COLO668 (cell line): Measurements from ENCODE around the gene PIK3C2A.

Source experiments
- DNase-seq: peaks from one replicate; lab custom pipeline; 2025; ENCODE audit not compliant: unreplicated experiment; lab: John Stamatoyannopoulos, UW

PIK3C2A gene

GRCh38 chr11:17211286-17211685 lies 3.5 kb upstream of the PIK3C2A start:
- no peak for DNase-seq

GRCh38 chr11:17209939-17210245 lies 2.1 kb upstream of the PIK3C2A start:
- DNase-seq: no peak

DNA sequence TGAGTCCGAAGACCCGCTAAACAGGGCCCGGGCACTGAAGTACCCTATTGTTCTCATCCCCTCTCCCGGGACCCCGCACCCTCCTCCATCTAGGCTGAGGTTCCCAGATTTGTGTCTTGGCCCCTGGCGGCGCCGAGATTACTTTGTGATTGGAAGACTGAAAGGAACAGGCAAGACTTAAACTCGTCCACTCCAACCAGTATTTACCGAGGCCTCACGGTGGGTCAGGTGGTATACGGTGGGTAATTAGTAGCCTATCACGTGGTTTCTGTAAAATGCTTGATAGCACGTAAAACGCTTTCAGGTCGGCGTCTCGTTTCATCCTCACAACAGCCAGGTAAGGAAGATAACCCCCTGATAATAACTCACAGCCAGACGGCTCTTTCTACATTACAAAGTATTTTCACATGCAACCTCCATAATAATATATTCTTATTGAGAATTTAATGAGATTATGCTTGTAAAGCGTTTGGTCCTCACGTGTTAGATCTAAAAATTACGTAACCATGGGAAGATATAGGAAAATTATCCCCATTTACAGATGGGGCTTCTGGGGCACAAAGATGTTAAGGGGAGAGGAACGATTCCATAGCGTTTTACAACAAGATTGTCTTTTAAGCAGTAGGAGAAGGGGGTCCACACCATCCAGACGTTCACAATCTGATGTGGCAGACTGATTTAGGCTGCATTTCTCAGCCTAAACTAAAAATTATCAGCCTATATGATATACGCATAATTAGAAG lies 642 bp upstream of the PIK3C2A start:
- peak; percentile 69 for DNase-seq

DNA sequence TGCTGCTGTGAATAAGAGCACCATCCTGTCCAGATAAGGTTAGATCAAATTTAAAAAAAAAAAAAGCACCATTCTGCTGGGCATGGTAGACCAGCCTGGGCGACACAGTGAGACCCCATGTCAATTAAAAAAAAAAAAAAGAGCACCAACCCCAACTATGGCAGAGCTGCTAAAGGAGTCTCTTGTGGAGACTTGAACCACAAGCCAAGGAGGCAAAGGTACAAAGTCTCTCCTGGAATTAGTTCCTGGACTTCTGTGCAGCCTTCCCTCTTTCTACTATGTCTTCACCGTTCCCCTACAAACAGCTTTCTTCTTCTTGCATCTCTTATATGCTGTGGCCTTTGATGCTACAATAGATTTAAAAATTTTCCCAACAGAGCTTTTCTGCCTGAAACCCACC lies 1.3 kb downstream of the PIK3C2A start:
- no peak for DNase-seq

DNA sequence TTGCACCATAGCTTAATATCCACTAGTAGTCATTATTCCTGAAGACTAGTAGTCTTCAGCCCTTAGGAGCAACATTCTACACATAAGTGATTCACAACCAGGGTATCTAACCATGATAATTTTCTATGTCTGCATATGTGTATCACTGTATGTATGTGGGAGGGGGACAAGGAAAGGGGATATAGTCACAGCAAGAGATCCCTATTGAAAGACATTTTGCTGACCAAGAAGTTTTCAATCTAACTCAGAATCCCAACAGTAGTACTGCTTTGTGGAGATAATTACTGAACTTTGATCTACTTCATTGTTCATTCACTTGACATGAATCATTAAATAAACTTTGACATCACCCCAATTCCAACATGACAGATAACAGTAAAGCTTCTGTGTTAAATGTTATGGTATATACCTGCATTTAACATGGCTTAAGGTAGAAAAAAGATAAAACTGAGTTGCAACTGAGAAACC lies 10.3 kb downstream of the PIK3C2A start:
- no peak for DNase-seq

GRCh38 chr11:17188675-17189074 lies 19.1 kb downstream of the PIK3C2A start:
- DNase-seq: no peak

- no peak for DNase-seq
Measured at GRCh38 chr11:17186932-17187692, 20.7 kb downstream of the PIK3C2A start.

- DNase-seq: no peak
Measured at GRCh38 chr11:17185938-17186337, 21.8 kb downstream of the PIK3C2A start.

- DNase-seq: no peak
Measured at GRCh38 chr11:17184882-17185587, 22.8 kb downstream of the PIK3C2A start.

DNA sequence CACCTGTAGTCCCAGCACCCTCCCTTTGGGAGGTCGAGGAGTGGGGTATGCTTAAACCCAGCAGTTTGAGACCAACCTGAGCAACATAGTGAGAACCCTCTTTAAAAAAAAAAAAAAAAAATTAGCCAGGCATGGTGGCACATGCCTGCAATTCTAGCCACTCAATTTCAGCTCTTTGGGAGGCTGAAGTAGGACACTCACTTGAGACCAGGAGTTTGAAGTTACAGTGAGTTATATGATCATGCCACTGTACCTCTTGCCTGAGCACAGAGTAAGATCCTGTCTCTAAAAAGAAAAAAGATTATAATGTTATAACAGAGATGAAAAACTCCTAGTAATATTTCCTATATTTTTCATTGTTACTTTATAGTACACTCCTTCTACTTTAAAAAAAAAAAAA lies 23.9 kb downstream of the PIK3C2A start:
- DNase-seq: no peak

GRCh38 chr11:17179970-17180369 lies 27.8 kb downstream of the PIK3C2A start:
- DNase-seq: no peak

- DNase-seq: no peak
Measured at GRCh38 chr11:17173332-17173731, 34.5 kb downstream of the PIK3C2A start.

DNA sequence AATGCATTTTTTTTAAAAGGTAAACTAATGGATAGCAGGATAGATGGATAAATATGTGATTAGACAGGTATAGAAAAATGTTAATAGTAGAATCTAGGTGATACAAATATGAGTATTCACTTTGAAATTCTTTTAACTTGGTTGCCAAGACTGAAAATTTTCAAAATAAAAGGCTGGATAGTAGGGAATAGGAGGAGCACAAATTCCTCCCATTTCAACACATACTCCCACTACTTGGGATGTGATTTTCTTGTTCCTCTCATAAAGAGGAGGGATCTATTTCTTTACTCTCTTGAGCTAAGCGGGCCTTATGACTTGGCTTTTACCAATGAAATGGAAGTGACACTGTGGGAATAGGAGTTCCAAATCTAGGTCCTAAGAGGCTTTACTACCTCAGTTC lies 35.9 kb downstream of the PIK3C2A start:
- no peak for DNase-seq

DNA sequence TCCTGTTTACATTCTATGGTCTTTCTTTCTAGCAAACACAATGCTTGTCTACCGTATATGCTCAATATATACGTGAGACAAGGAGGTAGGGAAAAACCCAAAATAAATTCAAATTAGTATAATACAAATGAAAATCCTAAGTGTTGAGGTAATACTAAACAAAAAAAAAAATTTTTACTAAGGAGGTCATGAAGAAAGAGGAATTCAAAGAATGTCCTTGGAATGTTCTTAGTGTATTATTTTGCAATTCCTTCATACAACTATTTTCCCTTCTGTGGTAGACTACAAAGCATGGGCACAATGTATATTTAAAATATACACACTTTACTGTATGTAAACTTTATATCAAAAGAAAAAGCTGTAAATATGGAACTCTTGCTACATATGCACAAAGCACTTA lies 36.4 kb downstream of the PIK3C2A start:
- no peak for DNase-seq

DNA sequence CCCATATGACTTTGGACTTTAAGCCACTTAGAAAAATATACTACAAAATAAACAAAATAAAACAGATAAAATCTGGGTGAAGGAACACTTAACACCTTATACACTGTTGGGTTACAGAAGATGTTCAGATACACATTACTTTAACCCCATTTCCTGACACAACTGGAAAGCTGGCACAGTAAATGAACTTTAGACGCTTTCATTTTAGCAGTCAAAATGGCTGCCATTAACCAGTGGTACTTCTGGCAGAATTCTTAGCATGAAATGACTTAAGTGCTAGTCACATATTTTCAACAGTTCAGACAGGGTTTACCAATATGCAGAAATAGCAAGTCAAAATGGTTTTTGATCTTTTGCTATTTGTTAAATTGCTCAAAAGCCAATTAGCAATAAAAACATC lies 37.9 kb downstream of the PIK3C2A start:
- DNase-seq: no peak

DNA sequence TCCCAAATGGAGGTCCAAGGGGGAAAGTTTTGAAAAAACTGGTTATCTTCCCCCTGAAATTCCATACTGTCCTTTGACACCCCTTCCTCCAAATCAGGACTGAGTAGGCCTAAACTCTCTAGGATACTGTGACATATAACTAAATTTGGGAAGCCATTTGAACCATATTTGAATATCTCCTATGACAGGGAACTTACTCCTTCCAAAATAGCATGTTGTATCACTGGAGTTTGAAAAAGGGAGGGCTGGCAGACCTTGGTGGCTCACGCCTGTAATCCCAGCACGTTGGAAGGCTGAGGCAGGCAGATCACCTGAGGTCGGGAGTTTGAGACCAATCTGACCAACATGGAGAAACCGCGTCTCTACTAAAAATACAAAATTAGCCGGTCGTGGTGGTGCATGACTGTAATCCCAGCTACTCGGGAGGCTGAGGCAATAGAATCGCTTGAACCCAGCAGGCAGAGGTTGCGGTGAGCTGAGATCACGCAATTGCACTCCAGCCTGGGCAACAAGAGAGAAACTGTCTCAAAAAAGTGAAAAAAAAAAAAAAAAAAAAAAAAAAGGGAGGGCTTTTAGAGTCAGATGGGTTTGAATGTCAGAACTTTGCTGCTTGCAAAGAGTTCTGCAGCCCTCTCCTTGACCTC lies 42.4 kb downstream of the PIK3C2A start:
- no peak for DNase-seq

- DNase-seq: no peak
Measured at GRCh38 chr11:17164361-17165246, 43.2 kb downstream of the PIK3C2A start.

DNA sequence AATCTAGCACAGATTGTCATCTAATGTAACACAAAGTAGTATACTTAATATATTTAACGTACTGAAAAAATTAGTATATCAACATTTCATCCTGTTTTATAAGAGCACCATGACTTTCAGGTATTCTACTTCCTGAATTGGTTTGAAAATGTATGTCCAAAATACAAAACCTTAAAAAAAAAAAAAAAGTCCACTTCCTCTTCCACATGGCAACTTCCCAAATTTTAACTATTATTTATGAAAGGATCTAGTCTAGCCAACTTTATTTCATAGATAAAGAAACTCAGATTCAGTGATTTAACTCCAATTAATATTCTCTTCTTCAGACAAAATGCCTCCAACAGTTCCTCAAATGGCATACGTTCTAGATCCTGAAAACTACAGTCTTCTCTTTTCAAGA lies 44.0 kb downstream of the PIK3C2A start:
- no peak for DNase-seq

- DNase-seq: no peak
Measured at GRCh38 chr11:17163291-17163690, 44.5 kb downstream of the PIK3C2A start.

GRCh38 chr11:17162376-17162775 lies 45.4 kb downstream of the PIK3C2A start:
- no peak for DNase-seq

DNA sequence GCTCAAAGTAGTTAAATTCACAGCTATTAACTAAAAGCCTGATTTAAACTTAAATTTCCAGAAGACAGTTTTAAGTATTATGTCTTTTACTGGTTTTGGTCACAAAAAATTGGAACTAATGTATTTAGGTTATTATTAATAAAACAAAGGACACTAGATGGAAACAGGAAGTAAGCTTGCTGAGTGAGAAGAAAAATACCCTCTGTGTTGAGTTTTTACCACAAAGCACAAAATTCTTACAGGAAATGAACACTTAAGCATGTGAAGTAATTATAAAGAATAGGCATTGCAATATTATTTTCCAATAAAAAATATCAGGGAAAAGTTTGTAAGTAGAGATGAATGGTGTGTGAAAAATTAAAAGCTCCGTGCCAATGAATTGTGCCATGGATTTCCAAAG lies 46.3 kb downstream of the PIK3C2A start:
- DNase-seq: no peak
